HepG2 (cell line): ENCODE results near the gene AMHR2. TPM values are rescaled to one million over a fixed set of nuclear protein-coding genes. Genes with fewer than 3 reads are reported as not detected.
A peak's percentile ranks its signal among the peaks of the same experiment; 100 is the strongest.

Source experiments
- ATAC-seq: fragments of 200-7000 bp; cut with Tn5 transposase; 3 replicates; pipeline ENCODE4 v1.9.1; 2020; ENCODE audit warnings: mild to moderate bottlenecking, moderate library complexity
- BruUV-seq: library from RNA; stranded (reverse); fragments of 400-500 nt; replicated peaks from 2 replicates; lab custom pipeline; 2021; lab: Mats Ljungman, UMichigan
- CTCF ChIA-PET: fragments of 300-600 bp; formaldehyde crosslinking; extraction: SDS; loops from one replicate; lab custom pipeline; 2021; ENCODE audit warnings: low total read pairs, inconsistent platforms, low intra/inter-chr PET ratio; lab: Yijun Ruan, JAX
- POLR2A ChIA-PET: fragments of 350-600 bp; sonication (Branson Sonifier 250); formaldehyde crosslinking; loops from one replicate; lab custom pipeline; 2020; ENCODE audit warnings: antibody characterized with exemption, inconsistent platforms; lab: Yijun Ruan, JAX
- DNase-seq: peaks from one replicate; pipeline ENCODE4 v3.0.0-alpha.2; 2015; ENCODE audit warnings: low spot score
- FAIRE-seq: peaks from 3 replicates; lab custom pipeline; 2011; peaks lifted over from hg19 to GRCh38; lab: Jason Lieb, UNC
- H2AFZ ChIP-seq: one replicate; pipeline ENCODE4 v1.6.1; 2011; ENCODE audit warnings: low read length, inconsistent platforms
- H3K27ac ChIP-seq: fragments of 300-600 bp; 3 replicates; pipeline ENCODE4 v1.8.0; 2011; ENCODE audit warnings: mixed run types, mild to moderate bottlenecking, mixed read lengths, low read length, inconsistent platforms; ENCODE audit not compliant: insufficient read depth; ENCODE audit errors: extremely low read length
- H3K27me3 ChIP-seq, 2 experiments: fragments of 200-600 bp in 1 of 2; 2 replicates in 1 of 2; 3 replicates in 1 of 2; pipeline versions ENCODE4 v1.6.0 to v1.8.0; 2011; ENCODE audit warnings: low read length in 2 of 2, mild to moderate bottlenecking in 2 of 2, moderate library complexity in 2 of 2, inconsistent platforms in 1 of 2; ENCODE audit not compliant: insufficient read depth in 2 of 2, control insufficient read depth in 1 of 2
- H3K36me3 ChIP-seq, 2 experiments: fragments of 200-600 bp in 1 of 2; replicated peaks in 1 of 2; 2 replicates in 1 of 2; 3 replicates in 1 of 2; pipeline versions ENCODE4 v1.5.1 to v1.8.0; 2011; ENCODE audit warnings: low read length in 2 of 2, inconsistent platforms in 1 of 2; ENCODE audit not compliant: insufficient read depth in 2 of 2, control insufficient read depth in 1 of 2
- H3K4me1 ChIP-seq: 2 replicates; pipeline ENCODE4 v1.5.1; 2012; ENCODE audit warnings: low read length, inconsistent platforms; ENCODE audit not compliant: insufficient read depth
- H3K4me2 ChIP-seq: 2 replicates; pipeline ENCODE4 v1.6.0; 2011; ENCODE audit warnings: low read depth, low read length, inconsistent platforms
- H3K4me3 ChIP-seq, 3 experiments: fragments of 200-600 bp in 1 of 3; sonication (generic), shearing (Covaris generic) in 1 of 3; replicated peaks in 1 of 3; 2 replicates each; pipeline ENCODE4 v1.5.1; 2011 to 2016; ENCODE audit warnings: low read length in 3 of 3, inconsistent platforms in 2 of 3, low read depth in 2 of 3, mild to moderate bottlenecking in 2 of 3, control low read depth in 1 of 3, mixed read lengths in 1 of 3; ENCODE audit not compliant: insufficient read depth in 1 of 3
- H3K79me2 ChIP-seq: one replicate; pipeline ENCODE4 v1.6.1; 2011; ENCODE audit warnings: low read length, inconsistent platforms; ENCODE audit not compliant: insufficient read depth
- H3K9ac ChIP-seq: 2 replicates; pipeline ENCODE4 v1.6.0; 2011; ENCODE audit warnings: mild to moderate bottlenecking, low read depth, low read length, inconsistent platforms; ENCODE audit not compliant: insufficient read depth
- H3K9me3 ChIP-seq: 2 replicates; pipeline ENCODE4 v1.5.1; 2012; ENCODE audit warnings: mild to moderate bottlenecking, low read length
- H4K20me1 ChIP-seq: 2 replicates; pipeline ENCODE4 v1.6.0; 2011; ENCODE audit warnings: inconsistent platforms, mild to moderate bottlenecking, low read length, moderate library complexity; ENCODE audit not compliant: insufficient read depth
- ATAD3A ChIP-seq: sonication (generic); formaldehyde crosslinking; IDR thresholded peaks from 2 replicates; pipeline ENCODE4 v1.4.0; 2020; ENCODE audit warnings: missing genetic modification reagents
- FOSL1 ChIP-seq: sonication (generic); formaldehyde crosslinking; IDR thresholded peaks from 2 replicates; pipeline ENCODE4 v1.9.0; 2021; ENCODE audit warnings: missing genetic modification reagents, borderline replicate concordance
- FOSL2 ChIP-seq: sonication (generic); formaldehyde crosslinking; IDR thresholded peaks from 2 replicates; pipeline ENCODE4 v1.4.0; 2020; ENCODE audit warnings: missing genetic modification reagents
- FOXC1 ChIP-seq: sonication (generic); formaldehyde crosslinking; IDR thresholded peaks from 2 replicates; pipeline ENCODE4 v1.8.0; 2022; ENCODE audit warnings: mild to moderate bottlenecking, missing genetic modification reagents, borderline replicate concordance
- JUND ChIP-seq: sonication (generic); formaldehyde crosslinking; IDR thresholded peaks from 2 replicates; pipeline ENCODE4 v1.8.0; 2022; ENCODE audit warnings: mild to moderate bottlenecking, missing genetic modification reagents
- KLF15 ChIP-seq: sonication (generic); formaldehyde crosslinking; IDR thresholded peaks from 2 replicates; pipeline ENCODE4 v1.8.1; 2023; ENCODE audit warnings: borderline replicate concordance, mild to moderate bottlenecking, inconsistent platforms, missing genetic modification reagents, mixed read lengths
- TBX3 ChIP-seq: fragments of 450-650 bp; IDR thresholded peaks from 2 replicates; pipeline ENCODE4 v1.6.1; 2017; ENCODE audit warnings: antibody characterized with exemption, mild to moderate bottlenecking, inconsistent platforms, borderline replicate concordance
- ZFP37 ChIP-seq: sonication (generic); formaldehyde crosslinking; IDR thresholded peaks from 2 replicates; pipeline ENCODE4 v1.4.0; 2020; ENCODE audit warnings: missing genetic modification reagents, borderline replicate concordance
- ZSCAN29 ChIP-seq: sonication (generic); formaldehyde crosslinking; conservative IDR thresholded peaks from 2 replicates; pipeline ENCODE4 v1.4.0; 2020; ENCODE audit warnings: mild to moderate bottlenecking, missing genetic modification reagents
- WGBS: methylation state at CpG from one replicate; pipeline ENCODE4 v1.1.6; 2017; ENCODE audit warnings: low lambda C conversion rate; 5-methylcytosine and 5-hydroxymethylcytosine counted together
- in situ Hi-C: cut with HindIII; loops from 2 replicates; pipeline ENCODE4 v1.10.0; 2017; ENCODE audit warnings: low pct_unique_long_range_greater_than_20kb; ENCODE audit not compliant: extremely low pct_ligation_motif_present
- intact Hi-C: fragments of 100-400 bp; cut with micrococcal nuclease; formaldehyde crosslinking; loops from one replicate; pipeline ENCODE4 v1.10.0; 2022; ENCODE audit not compliant: unreplicated experiment
- polyA plus RNA-seq, 8 experiments: library from polyadenylated mRNA; depleted of rRNA in 3 of 8; stranded (reverse) in 7 of 8; unstranded in 1 of 8; fragments of >200 nt; fragmentation: Illumina TruSeq in 4 of 8; extraction: Trizol in 4 of 8; gene quantifications; 2 replicates each; pipeline versions ENCODE4 v1.2.1 to v1.2.3, GENCODE V29; 2011 to 2016; ENCODE audit warnings: low read depth in 4 of 8, missing spikeins in 1 of 8, mixed read lengths in 1 of 8; ENCODE audit not compliant: insufficient read depth in 1 of 8
- total RNA-seq, 5 experiments: library from RNA; depleted of rRNA; stranded (reverse); fragments of >200 nt; fragmentation: Illumina TruSeq; extraction: Trizol; gene quantifications; 2 replicates each; pipeline ENCODE4 v1.2.3, GENCODE V29; 2016; ENCODE audit warnings: low read depth in 1 of 5
- TF ChIP-seq, protein P1 (sequence below): sonication (generic); formaldehyde crosslinking; IDR thresholded peaks from 2 replicates; pipeline ENCODE4 v1.4.0; 2020; ENCODE audit warnings: missing genetic modification reagents
- TF ChIP-seq, protein P2 (sequence below): sonication (generic); formaldehyde crosslinking; IDR thresholded peaks from 2 replicates; pipeline ENCODE4 v1.4.0; 2020; ENCODE audit warnings: missing genetic modification reagents, borderline replicate concordance
- TF ChIP-seq, protein P3 (sequence below): sonication (generic); formaldehyde crosslinking; IDR thresholded peaks from 2 replicates; pipeline ENCODE4 v1.8.0; 2022; ENCODE audit warnings: mild to moderate bottlenecking, missing genetic modification reagents, borderline replicate concordance

Gene AMHR2
- total and polyA plus RNA-seq, 2 of the 13 experiments (the other 11 are each of a cell fraction or from before 2014, with no cell fraction given), result 0.24 to 0.58 TPM

DNA sequence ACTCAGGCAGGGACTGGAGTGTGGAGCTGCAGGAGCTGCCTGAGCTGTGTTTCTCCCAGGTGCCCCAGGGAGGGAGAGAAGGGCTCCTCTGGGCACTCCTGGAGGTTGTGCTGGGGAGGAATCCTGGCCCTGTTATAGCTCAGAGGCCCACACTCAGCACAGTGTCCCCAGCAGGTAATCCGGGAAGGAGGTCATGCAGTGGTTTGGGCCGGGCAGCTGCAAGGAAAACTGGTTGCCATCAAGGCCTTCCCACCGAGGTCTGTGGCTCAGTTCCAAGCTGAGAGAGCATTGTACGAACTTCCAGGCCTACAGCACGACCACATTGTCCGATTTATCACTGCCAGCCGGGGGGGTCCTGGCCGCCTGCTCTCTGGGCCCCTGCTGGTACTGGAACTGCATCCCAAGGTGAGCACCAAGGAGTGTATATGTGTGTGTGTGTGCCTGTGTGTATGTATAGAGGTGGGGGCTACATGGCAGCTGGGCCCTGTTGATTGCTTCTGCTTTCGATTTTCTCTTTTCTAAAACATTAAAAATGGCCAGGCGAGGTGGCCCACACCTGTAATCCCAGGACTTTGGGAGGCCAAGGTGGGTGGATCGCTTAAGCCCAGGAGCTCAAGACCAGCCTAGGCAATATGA is 2.0 kb downstream of the AMHR2 start (continued):
- TF ChIP-seq KLF15 (CRISPR knock-in tag), result no peak

DNA sequence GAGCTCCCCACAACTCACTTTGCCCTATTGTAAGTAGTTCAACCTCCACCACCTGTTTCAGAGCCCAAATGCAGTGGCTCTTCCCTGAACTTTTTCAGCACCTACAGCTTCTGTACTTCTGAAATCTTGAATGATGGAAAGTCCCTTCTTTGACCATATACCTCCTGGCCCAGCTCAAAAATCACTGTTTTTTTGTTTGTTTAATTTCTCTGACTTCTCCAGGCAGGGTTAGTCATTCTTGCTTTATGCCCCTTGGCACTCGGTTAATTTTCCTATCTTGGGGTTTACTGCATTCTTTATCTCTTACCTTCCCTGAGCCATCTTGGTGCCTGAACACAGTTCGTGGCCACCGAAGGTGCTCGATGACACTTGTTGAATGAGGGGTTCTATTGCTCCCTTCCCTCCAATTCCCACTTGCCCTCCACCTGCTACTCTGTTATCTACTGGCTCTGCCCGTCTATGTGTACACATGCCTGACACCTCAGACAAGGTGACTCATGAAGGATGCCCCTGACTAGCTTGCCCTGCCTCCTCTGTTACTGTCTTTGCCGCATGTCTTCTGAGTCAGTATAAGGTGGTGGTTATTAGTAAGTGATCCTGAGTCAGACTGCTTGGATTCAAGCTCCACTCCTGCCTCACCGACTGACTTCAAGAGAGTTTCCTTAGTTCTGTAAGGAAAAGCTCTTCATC is 4.4 kb downstream of the AMHR2 start:
- POLR2A ChIA-PET, result interaction anchor here (1.6 to 2.0 kb wide), 2 partner anchors 12 to 49 kb away, joined by 5 to 16 read pairs; partner anchors contain the start of gene PRR13
- Histone ChIP-seq H3K79me2 (no peaks in the 10 kb centered on the region), H2AFZ (no peak overlapping the region), H3K9ac (no peak overlapping the region), H3K27ac (no peak overlapping the region), H4K20me1 (no peaks in the 10 kb centered on the region), H3K27me3 (0 out of 5 replicates have a peak, but pooled peaks cover 0 to 4% of the 10 kb centered on the region in 2 experiments), H3K4me1 (peaks cover 51% of the 10 kb centered on the region), H3K4me2 (no peak overlapping the region), H3K36me3 (no peaks in the 10 kb centered on the region), H3K4me3 (no peak overlapping the region), H3K9me3 (no peaks in the 10 kb centered on the region)
- FAIRE-seq (no peak), ATAC-seq (no peak), DNase-seq (no peak)
- in situ Hi-C loops, result no loop called here
- 37% methylated on average over 7 of the region's 7 CpGs for WGBS
- intact Hi-C loops, result no loop called here
- CTCF ChIA-PET, result no interaction called here
- BruUV-seq, result no TSS peak
- TF ChIP-seq, protein P1, sequence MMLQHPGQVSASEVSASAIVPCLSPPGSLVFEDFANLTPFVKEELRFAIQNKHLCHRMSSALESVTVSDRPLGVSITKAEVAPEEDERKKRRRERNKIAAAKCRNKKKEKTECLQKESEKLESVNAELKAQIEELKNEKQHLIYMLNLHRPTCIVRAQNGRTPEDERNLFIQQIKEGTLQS (CRISPR knock-in tag), result no peak
- no peak for TF ChIP-seq ATAD3A (CRISPR knock-in tag)
- no peak for TF ChIP-seq JUND
- TF ChIP-seq, protein P2, sequence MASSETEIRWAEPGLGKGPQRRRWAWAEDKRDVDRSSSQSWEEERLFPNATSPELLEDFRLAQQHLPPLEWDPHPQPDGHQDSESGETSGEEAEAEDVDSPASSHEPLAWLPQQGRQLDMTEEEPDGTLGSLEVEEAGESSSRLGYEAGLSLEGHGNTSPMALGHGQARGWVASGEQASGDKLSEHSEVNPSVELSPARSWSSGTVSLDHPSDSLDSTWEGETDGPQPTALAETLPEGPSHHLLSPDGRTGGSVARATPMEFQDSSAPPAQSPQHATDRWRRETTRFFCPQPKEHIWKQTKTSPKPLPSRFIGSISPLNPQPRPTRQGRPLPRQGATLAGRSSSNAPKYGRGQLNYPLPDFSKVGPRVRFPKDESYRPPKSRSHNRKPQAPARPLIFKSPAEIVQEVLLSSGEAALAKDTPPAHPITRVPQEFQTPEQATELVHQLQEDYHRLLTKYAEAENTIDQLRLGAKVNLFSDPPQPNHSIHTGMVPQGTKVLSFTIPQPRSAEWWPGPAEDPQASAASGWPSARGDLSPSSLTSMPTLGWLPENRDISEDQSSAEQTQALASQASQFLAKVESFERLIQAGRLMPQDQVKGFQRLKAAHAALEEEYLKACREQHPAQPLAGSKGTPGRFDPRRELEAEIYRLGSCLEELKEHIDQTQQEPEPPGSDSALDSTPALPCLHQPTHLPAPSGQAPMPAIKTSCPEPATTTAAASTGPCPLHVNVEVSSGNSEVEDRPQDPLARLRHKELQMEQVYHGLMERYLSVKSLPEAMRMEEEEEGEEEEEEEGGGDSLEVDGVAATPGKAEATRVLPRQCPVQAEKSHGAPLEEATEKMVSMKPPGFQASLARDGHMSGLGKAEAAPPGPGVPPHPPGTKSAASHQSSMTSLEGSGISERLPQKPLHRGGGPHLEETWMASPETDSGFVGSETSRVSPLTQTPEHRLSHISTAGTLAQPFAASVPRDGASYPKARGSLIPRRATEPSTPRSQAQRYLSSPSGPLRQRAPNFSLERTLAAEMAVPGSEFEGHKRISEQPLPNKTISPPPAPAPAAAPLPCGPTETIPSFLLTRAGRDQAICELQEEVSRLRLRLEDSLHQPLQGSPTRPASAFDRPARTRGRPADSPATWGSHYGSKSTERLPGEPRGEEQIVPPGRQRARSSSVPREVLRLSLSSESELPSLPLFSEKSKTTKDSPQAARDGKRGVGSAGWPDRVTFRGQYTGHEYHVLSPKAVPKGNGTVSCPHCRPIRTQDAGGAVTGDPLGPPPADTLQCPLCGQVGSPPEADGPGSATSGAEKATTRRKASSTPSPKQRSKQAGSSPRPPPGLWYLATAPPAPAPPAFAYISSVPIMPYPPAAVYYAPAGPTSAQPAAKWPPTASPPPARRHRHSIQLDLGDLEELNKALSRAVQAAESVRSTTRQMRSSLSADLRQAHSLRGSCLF (CRISPR knock-in tag), result no peak
- TF ChIP-seq ZFP37 (CRISPR knock-in tag), result no peak
- TF ChIP-seq, protein P3, sequence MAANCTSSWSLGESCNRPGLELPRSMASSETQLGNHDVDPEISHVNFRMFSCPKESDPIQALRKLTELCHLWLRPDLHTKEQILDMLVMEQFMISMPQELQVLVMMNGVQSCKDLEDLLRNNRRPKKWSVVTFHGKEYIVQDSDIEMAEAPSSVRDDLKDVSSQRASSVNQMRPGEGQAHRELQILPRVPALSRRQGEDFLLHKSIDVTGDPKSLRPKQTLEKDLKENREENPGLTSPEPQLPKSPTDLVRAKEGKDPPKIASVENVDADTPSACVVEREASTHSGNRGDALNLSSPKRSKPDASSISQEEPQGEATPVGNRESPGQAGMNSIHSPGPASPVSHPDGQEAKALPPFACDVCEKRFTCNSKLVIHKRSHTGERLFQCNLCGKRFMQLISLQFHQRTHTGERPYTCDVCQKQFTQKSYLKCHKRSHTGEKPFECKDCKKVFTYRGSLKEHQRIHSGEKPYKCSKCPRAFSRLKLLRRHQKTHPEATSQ (CRISPR knock-in tag), result no peak
- TF ChIP-seq FOSL2 (CRISPR knock-in tag), result peak; percentile 86
- no peak for TF ChIP-seq ZSCAN29
- no peak for TF ChIP-seq FOXC1
- peak; percentile 54; the same call in 1 of the 2 replicates for TF ChIP-seq TBX3
- no peak for TF ChIP-seq FOSL1 (CRISPR knock-in tag)
